Effector CD4-positive, alpha-beta T cell (primary cell): Measurements from ENCODE around the gene ALKBH3.

Source experiments
- DNase-seq: peaks from one replicate; pipeline ENCODE4 v3.0.0-alpha.2; 2020

ALKBH3 gene

GRCh38 chr11:43968719-43969118 lies 88.1 kb downstream of the ALKBH3 start:
- no peak for DNase-seq

- DNase-seq = no peak
Measured at GRCh38 chr11:43969543-43969942, 88.9 kb downstream of the ALKBH3 start.
